Measurements from ENCODE around the gene MEIG1. TPM values are rescaled to one million over a fixed set of nuclear protein-coding genes. Genes with fewer than 3 reads are reported as not detected.
"Not testable (repeated sequence)": the region's sequence is repeated elsewhere in the genome, so short reads cannot be mapped to it uniquely, and the experiment has no call there.

MEIG1 gene
- total RNA-seq, 4 donors from 2014 or later = not detected

DNA sequence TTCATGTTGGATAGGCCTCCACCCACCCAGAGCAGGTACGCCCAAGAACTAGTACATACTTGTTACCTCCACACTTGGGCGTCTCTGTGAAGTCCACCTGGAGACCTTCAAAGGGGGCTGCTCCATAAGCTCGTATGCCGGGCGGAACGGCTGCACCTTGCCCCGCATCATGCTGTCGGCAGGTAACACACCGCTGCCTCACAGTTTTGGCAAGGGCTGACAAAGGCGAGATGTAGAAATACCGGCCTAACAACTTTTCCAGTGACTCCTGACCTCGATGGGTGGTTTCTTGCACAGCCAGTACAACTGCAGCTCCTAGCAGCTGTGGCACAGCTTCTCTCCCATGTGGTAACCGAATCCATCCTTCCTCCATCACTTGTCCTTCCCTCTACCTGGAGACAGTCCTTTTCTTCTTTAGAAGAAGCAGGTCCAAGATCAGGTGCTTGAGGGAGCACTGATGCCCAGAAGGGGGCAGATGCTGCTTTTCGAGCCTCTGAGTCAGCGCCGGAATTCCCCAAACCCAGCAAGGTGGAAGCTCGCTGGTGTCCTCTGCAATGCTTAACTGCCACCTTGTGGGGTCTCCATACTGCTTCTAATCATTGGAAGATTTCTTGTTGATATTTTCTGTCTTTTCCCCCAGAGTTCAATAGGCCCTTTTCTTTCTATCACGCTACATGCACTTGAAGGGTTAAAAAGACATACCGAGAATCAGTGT, 32.0 kb downstream of the MEIG1 start:
- not testable (repeated sequence) for H3K9me3 ChIP-seq, DNase-seq, H3K36me3 ChIP-seq, H3K27ac ChIP-seq, H3K4me3 ChIP-seq, H3K4me1 ChIP-seq, H3K27me3 ChIP-seq
- TF ChIP-seq, protein P1, sequence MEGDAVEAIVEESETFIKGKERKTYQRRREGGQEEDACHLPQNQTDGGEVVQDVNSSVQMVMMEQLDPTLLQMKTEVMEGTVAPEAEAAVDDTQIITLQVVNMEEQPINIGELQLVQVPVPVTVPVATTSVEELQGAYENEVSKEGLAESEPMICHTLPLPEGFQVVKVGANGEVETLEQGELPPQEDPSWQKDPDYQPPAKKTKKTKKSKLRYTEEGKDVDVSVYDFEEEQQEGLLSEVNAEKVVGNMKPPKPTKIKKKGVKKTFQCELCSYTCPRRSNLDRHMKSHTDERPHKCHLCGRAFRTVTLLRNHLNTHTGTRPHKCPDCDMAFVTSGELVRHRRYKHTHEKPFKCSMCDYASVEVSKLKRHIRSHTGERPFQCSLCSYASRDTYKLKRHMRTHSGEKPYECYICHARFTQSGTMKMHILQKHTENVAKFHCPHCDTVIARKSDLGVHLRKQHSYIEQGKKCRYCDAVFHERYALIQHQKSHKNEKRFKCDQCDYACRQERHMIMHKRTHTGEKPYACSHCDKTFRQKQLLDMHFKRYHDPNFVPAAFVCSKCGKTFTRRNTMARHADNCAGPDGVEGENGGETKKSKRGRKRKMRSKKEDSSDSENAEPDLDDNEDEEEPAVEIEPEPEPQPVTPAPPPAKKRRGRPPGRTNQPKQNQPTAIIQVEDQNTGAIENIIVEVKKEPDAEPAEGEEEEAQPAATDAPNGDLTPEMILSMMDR (IDR thresholded peaks at IDR 0.05) = peak in 1 of 6 experiments; percentile 14

DNA sequence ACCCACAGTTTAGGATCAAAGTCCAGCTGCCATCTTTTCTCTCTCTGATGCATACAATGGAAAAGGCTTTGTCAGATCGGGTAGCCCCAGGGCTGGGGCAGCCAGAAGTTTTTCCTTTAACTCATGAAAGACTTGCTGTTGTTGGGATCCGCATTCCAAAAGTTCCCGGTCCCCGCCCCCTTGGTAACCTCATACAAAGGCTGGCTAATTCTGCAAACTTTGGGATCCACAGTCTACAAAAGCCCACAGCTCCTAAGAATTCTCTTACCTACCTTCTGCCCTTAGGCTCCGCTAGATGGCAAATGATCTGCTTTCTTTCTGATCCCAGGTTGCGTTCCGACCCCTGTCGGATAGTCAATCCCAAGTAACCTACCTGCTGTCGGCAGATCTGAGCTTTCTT, 33.1 kb downstream of the MEIG1 start:
- H3K9me3 ChIP-seq, H3K27ac ChIP-seq, H3K4me1 ChIP-seq, H3K36me3 ChIP-seq, DNase-seq, H3K27me3 ChIP-seq, H3K4me3 ChIP-seq: not testable (repeated sequence)

DNA sequence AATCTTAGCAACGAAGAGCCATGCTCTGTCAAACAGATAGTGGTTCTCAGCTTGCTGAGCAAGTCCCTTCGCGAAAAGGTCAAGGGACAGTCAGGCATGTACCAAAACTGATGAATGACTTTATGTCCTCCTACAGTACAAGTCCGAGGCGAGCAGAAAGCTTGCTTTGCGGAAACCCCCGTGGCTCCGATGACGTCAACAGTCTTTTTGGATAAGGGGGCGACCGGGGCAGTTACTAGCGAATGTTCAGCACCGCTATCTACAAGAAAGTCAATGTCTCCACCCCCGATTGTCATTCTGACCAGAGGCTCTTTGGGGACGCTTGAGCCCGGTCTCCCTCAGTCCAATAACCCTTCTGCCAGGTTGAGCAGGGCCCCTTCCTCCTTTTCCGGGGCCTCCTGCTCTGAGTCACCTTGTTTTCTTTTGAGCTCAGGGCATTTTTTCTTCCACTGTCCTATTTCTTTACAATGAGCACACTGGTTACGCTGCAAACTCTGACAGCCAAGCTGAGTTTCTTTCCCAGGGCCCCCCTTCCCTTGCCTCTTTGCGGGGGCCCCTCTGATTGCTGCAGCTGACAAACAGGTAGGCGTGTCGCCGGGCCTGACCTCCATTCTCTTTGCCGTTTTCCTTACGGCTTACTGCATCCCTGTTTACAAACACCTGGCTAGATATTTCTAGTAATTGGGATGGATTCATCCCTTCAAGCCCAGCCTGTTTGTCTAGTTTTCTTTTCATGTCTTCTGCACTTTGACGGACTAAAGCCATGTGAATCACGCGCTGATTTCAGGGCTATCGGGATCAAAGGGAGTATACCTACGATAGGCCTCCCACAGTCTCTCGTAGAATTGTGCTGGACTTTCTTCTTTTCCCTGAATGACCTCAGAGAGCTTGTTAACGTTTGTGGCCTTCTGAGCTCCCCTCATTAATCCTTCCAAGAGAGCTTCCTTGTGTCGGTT, 34.6 kb downstream of the MEIG1 start:
- not testable (repeated sequence) for H3K4me1 ChIP-seq, H3K9me3 ChIP-seq, H3K36me3 ChIP-seq, H3K27me3 ChIP-seq, H3K4me3 ChIP-seq, DNase-seq, H3K27ac ChIP-seq

DNA sequence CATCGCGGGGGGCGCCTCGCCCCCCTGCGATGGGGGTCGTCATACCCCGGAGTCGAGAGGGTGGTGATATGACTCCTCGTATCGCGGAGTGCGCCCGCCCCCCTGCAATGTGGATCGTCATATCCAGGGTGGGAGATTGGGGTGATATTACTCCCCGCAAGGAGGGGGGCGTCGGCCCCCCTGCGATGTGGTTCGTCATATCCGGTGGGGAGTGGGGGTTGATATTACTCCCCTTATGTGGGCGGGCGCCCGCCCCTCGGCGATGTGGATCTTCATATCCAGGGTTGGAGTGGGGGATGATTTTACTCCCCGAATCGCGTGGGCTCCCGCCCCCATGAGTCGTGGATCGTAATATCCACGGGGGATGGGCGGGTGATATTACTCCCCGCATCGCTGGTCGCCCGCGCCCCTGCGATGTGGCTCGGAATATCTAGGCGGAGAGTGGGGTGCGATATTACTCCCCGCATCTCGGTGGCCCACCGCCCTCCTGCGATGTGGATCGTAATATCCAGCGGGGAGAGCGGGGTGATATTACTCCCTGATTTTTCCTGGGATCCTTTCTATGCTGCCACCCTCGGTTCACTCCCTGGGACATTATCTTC, 36.9 kb downstream of the MEIG1 start:
- TF ChIP-seq POLR2A (IDR thresholded peaks at IDR 0.05) = no peak
- TF ChIP-seq, protein P1 (IDR thresholded peaks at IDR 0.05) = no peak
- no peaks in the 10 kb centered on the region for H3K36me3 ChIP-seq
- no peaks in the 10 kb centered on the region for H3K4me1 ChIP-seq
- no peak overlapping the region for H3K4me3 ChIP-seq
- no peak for DNase-seq
- H3K27ac ChIP-seq = no peak overlapping the region
- H3K9me3 ChIP-seq = no peaks in the 10 kb centered on the region
- H3K27me3 ChIP-seq = no peaks in the 10 kb centered on the region

DNA sequence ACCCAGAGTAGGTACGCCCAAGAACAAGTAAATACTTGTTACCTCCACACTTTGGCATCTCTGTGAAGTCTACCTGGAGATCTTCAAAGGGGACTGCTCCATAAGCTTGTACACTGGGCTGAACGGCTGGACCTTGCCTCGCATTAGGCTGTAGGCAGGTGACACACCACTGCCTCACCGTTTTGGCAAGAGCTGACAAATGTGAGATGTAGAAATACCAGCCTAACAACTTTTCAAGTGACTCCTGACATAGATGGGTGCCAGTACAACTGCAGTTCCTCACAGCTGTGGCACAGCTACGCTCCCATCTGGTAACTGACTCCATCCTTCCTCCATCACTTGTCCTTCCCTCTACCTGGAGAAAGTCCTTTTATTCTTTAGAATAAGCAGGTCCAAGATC, 54.3 kb downstream of the MEIG1 start:
- not testable (repeated sequence) for H3K27ac ChIP-seq, H3K27me3 ChIP-seq, H3K9me3 ChIP-seq, H3K36me3 ChIP-seq, H3K4me1 ChIP-seq, H3K4me3 ChIP-seq, DNase-seq

DNA sequence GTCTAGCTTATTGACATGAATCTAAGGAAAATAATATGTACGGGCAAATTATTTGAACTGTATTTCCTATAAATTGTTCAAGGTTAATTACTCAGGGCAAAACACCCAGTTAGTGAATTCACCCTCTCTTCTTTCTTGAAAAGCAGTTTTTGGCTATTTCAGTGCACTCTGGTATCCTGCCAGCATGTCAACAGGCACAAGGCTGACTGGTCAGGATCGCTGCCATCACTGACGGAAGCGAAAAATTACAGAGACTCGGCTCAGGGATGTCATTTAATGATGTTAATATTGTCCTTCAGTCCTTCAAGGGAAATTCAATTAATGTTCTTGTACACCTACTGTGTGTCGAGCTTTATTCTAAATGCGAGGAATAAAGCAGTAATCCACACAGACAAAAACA, 56.3 kb downstream of the MEIG1 start:
- Histone ChIP-seq H3K36me3 (no peaks in the 10 kb centered on the region), H3K4me3 (no peak overlapping the region), H3K27ac (no peak overlapping the region), H3K27me3 (no peaks in the 10 kb centered on the region), H3K4me1 (no peaks in the 10 kb centered on the region), H3K9me3 (no peaks in the 10 kb centered on the region)
- DNase-seq = no peak
- no peak for TF ChIP-seq POLR2A (IDR thresholded peaks at IDR 0.05)
- TF ChIP-seq, protein P1 (IDR thresholded peaks at IDR 0.05) = no peak

DNA sequence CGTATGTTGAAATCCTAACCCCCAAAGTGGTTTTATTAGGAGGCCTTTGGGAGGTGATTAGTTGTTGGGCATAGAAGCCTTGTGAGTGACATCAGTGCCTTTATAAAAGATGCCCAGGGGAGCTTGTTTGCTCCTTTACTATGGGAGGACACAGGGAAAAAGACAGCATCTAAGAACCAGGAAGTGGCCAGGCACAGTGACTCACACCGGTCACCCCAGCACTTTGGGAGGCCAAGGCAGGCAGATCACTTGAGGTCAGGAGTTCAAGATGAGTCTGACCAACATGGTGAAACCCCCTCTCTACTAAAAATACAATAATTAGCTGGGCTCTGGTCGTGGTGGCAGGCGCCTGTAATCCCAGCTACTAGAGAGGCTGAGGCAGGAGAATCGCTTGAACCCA, 61.8 kb downstream of the MEIG1 start:
- not testable (repeated sequence) for DNase-seq, H3K27me3 ChIP-seq, H3K4me3 ChIP-seq, H3K9me3 ChIP-seq, H3K27ac ChIP-seq, H3K4me1 ChIP-seq, H3K36me3 ChIP-seq

Other genes with a start within 250 kb of the MEIG1 start
- gene FAM107B, start 184.5 kb upstream of the MEIG1 start, total RNA-seq = 10 to 100 TPM; 36.6 to 89.1 (median 39.6) TPM
- gene CDNF, start 121.4 kb upstream of the MEIG1 start, total RNA-seq = 1 to 10 TPM in 3 of 4 donors, not detected in 1; 3.1 to 6.7 (median 4.0) TPM
- gene HSPA14, start 121.1 kb upstream of the MEIG1 start, total RNA-seq = 10 to 100 TPM; 11.4 to 20.6 (median 12.0) TPM
- gene MSANTD7, start 121.1 kb upstream of the MEIG1 start, total RNA-seq = 10 to 100 TPM in 3 of 4 donors, 1 to 10 TPM in 1; 9.1 to 12.8 (median 10.3) TPM
- gene SUV39H2, start 80.5 kb upstream of the MEIG1 start, total RNA-seq = 10 to 100 TPM in 2 of 4 donors, 1 to 10 TPM in 2; 2.5 to 22.3 (median 9.0) TPM
- 10 to 100 TPM; 10.9 to 18.2 (median 16.5) TPM for gene DCLRE1C, start 5.3 kb upstream of the MEIG1 start, total RNA-seq
- gene OLAH, start 84.6 kb downstream of the MEIG1 start, total RNA-seq = not detected
- 1 to 10 TPM in 1 of 4 donors, under 1 TPM in 1, not detected in 2; 0.70 to 1.1 TPM for gene ACBD7, start 129.4 kb downstream of the MEIG1 start, total RNA-seq
- gene RPP38, start 138.0 kb downstream of the MEIG1 start, total RNA-seq = 10 to 100 TPM; 13.5 to 21.5 (median 19.6) TPM
- 10 to 100 TPM; 13.2 to 27.9 (median 20.8) TPM for gene NMT2, start 209.3 kb downstream of the MEIG1 start, total RNA-seq